ENCODE results near the gene GPSM1.

Gene GPSM1

DNA sequence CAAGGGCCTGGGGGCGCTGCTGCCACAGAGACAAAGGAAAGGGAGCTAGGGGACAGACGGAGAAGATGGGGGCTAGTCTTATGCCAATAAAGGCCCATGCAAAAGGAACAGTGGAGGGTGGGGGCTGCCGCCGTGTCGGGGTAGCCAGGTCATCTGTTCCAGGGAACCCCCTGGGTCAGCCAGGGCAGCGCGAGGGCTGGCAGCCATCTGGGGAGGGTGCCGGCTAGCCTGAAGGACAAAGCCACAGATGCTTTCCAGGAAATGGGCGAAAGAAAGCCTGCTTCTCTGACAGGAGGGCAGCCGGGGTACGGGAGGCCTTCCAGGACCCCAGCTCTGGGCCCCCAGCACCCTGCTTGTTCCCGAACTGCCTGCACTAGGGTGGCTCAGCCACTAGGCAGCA lies 47.8 kb downstream of the GPSM1 start:
- DNase-seq (ENCODE audit: low spot score): no peak

DNA sequence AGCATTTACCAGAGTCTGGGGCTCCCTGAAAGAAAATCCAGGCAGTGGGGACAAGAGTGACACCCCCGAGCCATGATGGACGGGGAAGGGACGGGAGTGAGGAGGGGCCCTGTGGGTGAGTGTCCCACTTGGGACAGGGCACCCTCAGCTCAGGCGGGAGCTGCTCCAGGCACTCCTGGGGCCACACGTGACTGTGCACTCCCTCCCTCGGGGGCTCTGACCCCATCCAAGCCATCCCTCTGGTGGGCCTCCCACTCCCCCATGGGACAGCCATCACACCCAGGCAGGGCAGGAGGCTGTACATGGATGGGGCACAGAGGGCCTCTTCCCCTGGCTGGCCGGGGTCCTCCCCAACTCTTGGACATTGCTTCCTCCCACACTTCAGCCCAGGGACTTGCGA lies 49.1 kb downstream of the GPSM1 start:
- no peak for DNase-seq (ENCODE audit: low spot score)

DNA sequence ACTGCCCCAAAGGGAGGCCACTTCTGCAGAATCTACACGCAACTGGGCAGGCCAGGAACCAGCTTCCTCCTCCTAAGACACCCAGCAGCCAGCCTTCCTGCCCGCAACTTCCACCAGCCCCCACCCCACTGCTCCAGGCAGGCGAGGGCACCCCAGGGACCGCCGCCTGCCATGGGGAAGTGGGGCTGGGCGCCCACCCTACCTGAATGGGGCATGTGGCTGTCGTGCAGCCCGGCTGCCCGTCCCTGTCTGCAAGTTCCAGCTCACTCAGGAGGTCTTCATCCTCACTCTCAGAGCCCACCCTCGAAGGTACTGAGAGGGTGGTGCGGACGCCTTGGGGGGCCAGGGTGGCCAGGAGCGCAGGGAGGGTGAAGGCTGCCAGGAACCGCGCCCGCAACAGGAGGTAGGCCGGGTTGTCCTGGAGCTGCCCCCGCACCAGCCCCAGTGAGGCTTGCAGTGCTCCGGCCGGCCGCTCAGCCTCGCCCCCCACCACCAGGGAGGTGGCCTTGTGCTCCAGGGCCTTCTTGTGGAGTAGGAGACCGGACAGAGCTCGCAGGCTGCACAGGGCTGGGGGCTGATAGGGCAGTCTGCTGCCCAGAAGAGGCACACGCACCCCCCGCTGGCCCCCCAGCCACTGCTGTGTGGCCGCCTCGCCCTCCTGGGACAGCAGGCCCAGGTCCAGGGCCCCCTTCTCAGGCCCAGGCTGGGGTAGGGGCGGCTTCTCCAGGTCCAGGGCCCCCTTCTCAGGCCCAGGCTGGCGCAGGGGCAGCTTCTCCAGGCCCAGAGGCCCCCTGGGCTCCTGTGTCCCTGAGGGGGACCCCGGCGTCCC lies 50.2 kb downstream of the GPSM1 start:
- no peak for DNase-seq (ENCODE audit: low spot score)

DNA sequence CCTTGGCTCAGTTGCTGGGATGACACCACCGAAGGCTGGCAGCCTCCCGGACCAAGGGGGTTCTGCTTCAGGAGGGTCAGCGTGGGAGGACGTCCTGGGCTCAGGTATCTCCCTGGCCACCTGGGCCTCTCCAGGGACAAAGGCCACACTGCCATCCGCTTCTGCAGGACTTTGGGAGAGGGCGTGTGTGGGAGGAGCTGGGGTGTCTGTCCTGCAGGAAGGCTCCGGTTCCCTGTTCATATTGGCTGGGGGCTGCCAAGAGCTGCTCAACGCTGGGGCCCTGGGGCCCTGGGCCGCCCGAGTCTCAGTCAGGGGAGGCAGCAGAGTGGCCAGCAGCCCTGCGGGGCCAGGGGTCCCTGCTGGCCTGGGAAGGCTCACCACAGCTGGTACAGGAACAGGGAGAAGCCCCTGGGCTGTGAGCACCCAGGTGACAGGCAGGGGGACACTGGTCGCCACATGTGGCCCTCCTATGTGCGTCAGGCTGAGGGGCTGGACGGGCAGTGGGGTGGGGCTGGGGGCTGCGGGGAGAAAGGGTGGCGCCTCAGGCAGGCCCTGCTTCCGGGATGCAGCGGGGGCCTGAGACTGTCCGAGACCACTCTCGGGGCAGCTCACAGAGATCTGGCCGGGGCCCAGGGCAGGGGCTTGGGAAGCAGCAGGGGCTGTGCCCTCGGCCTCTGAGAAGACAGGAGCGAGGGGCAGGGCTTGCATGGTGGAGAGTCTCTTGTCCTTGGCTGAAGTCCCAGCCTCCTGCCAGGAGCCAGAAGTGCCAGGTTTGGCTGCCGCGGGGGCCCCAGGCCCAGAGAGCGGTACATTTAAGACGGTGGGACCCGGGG lies 51.0 kb downstream of the GPSM1 start:
- no peak for DNase-seq (ENCODE audit: low spot score)

DNA sequence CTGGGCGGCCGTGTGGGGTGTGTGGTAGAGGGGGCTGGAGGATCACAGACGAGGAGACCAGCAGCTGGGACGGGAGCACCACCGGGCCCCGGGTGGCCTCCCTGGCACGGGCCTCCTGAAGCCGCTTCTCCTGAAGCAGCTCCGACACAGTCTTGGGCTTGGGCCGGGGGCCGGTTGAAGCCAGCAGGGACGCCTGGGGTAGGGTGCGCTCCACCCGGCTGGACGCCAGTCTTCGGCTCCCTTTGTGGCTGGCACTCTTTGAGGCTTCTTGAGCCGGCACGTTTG lies 51.6 kb downstream of the GPSM1 start:
- no peak for DNase-seq (ENCODE audit: low spot score)

DNA sequence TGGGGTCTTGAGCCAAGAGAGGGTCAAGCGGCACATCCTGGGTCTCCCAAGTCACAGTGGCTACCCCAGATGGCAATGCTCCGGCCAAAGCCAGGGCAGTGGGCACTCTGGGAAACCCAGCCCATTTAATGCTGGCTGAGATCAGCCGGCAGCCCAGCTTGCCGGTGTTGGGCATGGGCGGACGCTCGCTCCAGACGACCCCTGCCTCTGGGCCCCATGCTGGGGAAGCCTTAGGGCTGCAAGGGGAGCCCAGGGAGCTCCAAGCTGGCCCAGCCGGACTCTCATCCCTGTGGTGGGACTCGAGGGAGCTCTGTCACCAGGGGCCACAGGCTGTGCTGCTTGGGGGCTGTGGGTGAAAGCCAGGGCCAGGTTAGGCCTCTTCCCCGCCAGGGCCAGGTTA lies 52.1 kb downstream of the GPSM1 start:
- no peak for DNase-seq (ENCODE audit: low spot score)

DNA sequence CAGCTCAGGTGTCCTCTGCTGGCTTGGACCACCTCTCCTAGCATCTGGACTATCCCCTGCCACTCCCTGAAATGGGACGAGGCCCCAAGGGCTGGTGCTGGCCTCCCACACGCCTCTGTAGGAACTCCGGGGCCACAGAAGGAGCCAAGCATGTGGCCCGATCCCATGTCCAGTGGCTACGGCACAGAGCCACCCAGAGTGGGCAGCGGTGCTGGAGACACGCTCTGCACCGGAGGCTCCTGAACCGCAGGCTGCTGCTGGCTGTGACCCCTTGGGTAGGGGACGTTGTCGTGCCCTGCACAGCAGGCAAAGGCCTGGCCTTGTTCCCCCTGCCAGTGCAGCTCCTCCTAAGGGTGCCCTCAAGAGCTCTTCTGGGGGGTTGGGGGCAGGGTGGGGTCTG lies 52.6 kb downstream of the GPSM1 start:
- DNase-seq (ENCODE audit: low spot score): no peak

DNA sequence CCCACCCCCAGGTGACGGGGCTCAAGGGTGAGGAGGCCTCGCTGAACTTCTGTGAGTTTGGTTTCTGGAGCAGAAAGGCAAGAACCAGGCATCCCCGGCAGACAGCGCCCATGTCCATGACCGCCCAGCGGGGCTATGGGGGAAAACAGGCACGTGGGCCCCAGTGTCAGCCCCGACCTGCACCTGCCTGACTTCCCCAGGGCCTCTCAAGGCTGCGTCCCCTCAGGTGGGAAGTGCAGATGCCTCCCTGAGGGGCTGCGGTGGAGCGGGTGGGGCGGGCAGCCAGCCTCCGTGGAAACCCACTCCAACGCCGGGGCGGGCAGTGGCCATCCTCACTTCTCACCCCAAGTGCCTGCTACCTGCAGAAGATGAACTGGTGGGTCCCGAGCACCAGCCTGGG lies 53.0 kb downstream of the GPSM1 start:
- DNase-seq (ENCODE audit: low spot score): no peak

DNA sequence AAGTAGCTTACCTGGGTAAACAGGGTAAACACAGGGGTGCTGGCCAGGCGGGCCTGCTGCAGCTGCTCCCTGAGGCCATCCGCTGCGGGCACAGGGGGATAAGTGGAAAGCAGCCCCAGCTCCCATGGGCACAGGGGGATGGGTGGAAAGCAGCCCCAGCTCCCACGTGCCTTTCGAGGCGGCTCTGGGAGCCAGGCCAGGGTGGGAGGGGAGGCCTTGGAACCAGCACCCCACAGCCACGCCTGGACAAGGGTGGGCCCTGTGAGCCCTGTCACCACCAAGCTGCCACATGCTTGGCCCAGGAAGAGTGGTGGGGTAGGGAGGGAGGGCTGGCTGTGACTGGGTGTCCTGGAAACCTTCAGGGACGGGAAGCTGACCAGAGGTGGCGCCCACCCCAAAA lies 54.0 kb downstream of the GPSM1 start:
- no peak for DNase-seq (ENCODE audit: low spot score)

DNA sequence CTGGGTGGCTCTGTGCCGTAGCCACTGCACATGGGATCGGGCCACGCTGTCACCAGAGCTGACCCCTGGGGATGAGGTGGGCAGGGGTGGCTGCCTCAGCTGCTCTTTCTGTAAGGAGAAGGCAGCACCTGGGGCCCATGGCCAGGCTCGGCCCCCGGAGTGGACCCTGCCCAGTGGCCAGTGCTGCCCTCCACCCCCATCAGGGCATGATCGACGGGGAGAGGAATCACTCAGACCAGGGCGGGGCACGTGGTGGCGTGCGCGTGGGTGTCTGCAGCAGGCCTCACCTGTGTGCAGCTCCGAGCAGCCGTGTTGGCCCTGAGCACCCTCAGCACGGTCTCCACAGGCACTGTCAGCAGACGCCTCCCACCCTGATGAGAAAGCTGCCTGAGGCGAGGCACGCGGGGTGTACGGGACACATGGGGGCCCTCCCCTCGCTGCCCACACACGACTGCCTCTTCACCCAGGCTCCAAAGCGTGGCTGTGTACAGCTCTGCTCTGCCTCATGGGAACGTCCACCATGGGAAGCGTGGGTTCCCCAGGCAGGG lies 54.7 kb downstream of the GPSM1 start:
- no peak for DNase-seq (ENCODE audit: low spot score)

DNA sequence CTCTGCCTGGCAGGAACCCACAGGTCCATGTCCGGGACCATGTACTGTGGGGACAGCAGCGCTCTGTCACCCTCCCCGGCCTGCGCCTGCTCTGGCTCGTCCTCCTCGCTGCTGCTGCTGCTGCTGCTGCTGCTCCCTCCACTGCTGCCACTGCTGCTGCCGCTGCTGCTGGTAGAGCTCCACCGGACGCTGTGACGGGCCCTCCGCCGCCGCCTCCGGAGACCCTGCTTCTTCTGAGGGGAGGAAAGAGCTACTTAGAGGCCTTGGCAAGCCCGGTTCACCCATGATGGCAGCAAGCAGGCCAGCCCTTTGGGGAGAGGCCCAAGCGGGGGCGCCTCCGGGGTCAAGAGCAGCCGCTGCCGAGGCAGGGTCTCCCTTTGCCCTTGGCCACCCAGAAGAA lies 56.1 kb downstream of the GPSM1 start:
- no peak for DNase-seq (ENCODE audit: low spot score)

DNA sequence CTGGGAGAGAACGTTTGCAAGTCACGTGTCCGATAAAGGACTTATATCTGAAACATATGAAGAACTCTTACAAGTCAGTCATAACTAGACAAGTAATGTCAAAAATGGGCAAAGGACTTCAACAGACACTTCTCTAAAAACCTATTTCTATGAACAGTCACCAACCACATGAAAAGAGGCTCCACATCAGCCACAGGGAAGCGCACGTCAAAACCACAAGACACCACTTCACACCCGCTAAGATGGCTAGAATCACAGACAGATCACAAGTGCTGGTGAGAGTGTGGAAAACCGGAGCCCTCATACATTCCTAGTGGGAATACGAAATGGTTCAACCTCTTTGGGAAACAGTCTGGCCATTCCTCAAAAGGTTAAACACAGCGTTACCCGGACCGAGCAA lies 57.7 kb downstream of the GPSM1 start:
- DNase-seq (ENCODE audit: low spot score): no peak

DNA sequence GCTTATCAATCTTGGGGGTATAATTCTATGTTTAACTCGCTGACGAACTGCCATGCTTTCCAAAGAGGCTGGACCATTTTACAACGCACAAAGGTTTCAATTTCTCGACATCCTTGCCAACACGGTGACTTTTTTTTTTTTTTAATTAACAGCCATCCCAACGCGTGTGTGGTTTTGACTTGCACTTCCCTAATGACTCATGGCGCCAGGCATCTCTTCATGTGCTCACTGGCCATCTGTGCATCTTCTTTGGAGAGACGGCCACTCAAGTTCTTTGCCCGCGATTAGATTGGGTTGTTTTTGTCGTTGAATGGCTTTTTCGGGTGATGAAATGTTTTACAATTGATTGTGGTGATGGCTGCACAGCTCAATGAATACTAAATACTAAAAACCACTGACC lies 58.7 kb downstream of the GPSM1 start:
- DNase-seq (ENCODE audit: low spot score): no peak

DNA sequence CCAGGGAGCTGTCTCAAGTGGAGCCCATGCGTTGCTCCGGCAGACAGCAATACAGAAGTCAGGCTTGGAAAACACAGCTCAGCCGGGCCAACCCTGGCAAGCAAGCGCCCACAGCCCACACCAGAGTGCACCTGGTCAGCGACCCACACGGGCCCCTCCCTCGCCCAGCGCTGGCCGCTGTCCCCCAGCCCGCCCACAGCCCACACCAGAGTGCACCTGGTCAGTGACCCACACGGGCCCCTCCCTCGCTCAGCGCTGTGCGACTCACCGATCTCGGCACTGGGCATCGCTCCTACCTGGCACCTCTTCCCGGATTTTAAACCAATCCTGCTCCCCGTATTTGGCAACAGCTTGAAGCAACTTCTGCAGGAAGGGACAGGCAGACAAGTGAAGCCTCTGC lies 59.9 kb downstream of the GPSM1 start:
- DNase-seq (ENCODE audit: low spot score): no peak

DNA sequence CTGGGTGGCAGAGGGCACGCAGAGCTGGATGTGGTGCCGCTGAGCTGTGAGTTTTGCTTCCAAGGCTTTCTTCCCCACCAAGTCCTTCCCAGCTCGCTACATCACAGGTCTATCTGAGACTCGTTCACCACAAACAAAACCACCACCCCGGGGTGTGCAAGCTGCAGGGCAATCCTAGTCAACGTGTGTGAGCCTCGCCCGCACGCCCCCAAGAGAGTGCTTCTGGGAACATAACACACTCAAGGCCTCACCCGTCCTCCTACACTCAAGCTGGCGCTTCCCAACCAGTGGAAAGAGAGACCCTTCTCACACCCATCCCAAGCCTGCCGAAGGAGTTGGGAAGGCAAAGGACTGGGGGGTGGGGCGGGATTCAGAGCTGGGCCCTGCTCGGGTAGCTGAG lies 62.1 kb downstream of the GPSM1 start:
- DNase-seq (ENCODE audit: low spot score): no peak

DNA sequence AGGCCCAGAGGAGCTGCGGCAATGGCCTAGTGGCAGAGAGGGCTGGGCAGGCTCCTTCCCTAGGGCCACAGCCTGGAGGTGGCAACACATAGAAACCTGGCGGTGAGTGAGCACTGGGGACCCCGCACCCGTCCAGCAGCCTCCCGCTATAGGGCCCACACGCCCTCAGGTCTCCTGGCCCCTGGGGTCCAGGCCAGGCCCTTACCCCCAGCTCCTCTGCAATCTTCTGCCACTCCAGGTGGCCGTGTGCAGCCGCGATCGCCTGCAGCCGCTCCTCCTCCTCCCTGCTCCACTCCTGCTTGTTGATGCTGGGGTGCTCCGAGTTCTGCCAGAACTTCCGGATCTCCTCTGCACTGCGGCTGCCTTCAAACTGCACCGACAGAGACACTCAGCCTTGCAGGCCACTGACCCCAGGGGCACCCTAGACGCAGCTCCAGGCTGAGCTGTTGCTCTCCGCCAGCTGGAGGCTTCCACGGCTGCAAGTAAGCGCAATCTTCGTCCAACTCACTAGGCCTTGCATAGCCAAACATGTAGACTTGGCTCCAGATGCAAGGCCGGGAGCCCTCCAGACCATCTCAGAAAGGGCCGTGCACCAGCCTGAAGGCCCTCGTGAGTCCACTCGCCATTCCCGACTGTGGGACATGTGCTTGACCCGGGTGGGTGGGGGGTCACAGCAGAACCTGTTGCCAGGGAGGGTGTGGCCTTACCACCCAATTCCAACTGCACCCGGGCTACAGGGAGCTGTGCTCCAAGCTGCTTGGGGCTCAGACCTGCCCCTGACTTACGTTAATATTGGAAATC lies 64.6 kb downstream of the GPSM1 start:
- no peak for DNase-seq (ENCODE audit: low spot score)

DNA sequence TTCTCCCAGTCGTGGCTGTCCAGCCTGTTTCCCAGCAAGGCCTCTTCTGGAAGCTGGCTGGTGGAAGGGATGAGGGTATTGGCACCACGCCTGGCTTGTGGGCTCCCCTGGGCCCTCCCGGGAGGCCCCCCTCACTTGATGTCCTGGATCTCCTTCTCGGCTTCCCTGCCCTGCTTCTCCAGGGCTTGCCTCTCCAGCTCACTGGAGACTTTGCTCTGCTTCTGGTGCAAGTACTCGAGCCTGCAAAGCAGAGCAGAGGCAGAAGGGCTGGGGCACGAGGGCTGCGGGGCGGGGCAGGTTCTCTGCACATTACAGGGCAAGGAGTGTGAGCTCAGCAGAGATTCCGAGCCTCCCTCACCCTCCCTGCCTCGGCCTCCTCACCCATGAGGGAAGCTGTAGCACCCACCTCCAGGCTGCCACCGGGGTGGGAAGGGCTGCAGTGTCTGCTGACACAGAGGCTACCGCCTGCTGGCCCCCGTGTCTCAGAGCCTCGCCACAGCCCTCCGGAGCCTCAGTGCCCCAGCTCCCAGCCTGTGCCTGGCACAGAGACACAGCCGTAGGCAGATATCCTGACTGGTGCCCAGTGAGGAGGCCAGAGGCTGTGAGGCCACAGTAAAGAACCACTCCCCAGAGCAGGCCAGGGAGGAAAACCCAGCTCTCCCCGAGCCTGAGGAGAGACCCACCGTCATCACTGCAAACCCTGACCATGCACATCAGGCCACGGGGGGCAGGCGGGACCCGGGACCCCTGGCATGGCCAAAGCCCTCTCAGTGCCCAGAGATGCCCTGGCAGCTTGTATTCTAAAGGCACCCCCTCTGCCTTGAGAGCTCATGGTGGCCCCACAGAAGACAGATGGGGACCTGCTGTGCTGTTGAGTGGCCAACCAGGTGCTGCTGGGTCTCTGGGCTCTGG lies 65.5 kb downstream of the GPSM1 start:
- no peak for DNase-seq (ENCODE audit: low spot score)

DNA sequence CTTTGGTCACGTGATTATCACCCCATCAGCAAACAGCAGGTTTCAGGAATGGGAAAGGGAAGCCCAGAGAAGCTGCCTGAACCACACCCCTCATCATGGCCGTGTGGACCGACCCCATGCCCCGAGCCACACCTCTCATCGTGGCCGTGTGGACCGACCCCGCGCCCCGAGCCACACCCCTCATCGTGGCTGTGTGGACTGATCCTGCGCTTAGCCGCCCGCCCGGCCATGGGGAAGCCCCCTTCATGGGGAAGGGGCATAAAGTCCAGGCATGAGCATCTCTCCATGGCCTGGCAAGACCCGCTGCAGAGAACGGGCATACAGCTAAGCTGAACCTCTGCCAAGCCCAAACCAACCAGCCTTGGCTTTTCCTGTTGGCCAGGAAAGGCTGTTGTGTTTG lies 66.2 kb downstream of the GPSM1 start:
- no peak for DNase-seq (ENCODE audit: low spot score)

DNA sequence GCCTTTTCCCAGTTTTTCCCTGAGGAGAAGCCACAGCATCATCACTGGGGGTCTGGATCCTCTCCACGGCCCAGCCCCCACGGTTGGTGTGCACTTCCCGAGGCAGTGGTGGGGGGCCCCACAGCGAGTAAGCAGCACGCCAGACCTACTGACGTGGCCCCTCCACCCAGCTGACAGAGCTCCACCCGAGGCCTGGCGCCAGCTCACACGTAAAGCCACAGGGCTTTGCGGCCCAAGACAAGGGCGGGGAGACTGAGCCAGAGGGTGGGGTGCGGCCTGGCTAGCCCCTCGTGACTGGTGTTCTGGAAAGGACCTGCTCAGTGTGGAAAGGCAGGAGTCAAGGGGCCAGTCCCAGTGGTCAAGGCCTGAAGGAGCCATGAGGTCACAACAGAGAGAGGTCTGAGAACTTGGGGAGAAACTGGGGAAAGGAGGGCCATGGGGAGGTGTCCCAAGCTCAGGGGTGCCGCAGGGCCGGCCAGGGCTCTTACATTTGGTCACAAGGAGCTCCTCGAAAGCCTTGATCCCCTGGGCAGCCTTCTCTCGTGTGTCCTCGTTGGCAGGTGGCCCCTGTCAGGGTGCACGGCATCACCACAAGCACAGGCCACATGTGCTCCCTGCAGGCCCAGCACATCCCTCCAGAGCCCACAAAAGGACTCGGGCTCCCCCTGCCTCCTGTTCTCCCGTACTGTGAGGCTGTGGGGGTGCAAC lies 67.1 kb downstream of the GPSM1 start:
- no peak for DNase-seq (ENCODE audit: low spot score)

DNA sequence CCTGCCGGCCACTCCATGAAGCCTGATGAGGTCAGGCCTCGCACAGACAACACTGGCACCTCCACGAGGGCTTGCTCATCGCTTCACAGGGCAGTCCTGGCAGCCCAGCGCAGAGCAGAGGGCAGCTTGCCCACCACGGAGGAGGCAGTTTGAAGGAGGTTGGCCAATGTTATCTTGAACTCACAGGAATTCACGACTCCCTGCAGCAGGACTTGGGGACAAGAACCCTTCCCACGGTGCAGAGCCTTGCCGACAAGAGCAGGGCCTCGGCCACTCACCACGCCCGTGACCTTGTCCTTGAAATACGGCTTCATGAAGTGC lies 67.6 kb downstream of the GPSM1 start:
- DNase-seq (ENCODE audit: low spot score): no peak

All from COLO829 (cell line).